K562 (cell line): ENCODE results near the gene ZMYND19. TPM values are rescaled to one million over a fixed set of nuclear protein-coding genes. Genes with fewer than 3 reads are reported as not detected.

ENCODE experiments used
- COPS2 ChIP-seq: fragments of 450-650 bp; conservative IDR thresholded peaks from 2 replicates; pipeline ENCODE4 v1.6.1; 2016; ENCODE audit warnings: mild to moderate bottlenecking, moderate library complexity
- FOXA3 ChIP-seq, 2 experiments: fragments of 450-650 bp in 1 of 2; sonication (generic) in 1 of 2; formaldehyde crosslinking; IDR thresholded peaks in 1 of 2; conservative IDR thresholded peaks in 1 of 2; 2 replicates each; pipeline versions ENCODE4 v1.4.0 to v1.8.0; 2020 to 2022; ENCODE audit warnings: mild to moderate bottlenecking in 2 of 2, missing genetic modification reagents in 1 of 2
- GABPA ChIP-seq: fragments of 200-800 bp; sonication (Bioruptor generic); conservative IDR thresholded peaks from 2 replicates; pipeline ENCODE4 v1.6.1; 2016; ENCODE audit warnings: low read depth, missing genetic modification characterization, missing compliant biosample characterization
- GTF2F1 ChIP-seq: IDR thresholded peaks from 2 replicates; pipeline ENCODE4 v1.6.1; 2011; ENCODE audit warnings: low read depth, low read length, improper control_type of control experiment
- HIVEP1 ChIP-seq: fragments of 250-450 bp; sonication (Bioruptor Pico); IDR thresholded peaks from 2 replicates; pipeline ENCODE4 v1.4.0; 2020; ENCODE audit warnings: mild to moderate bottlenecking
- HNRNPK ChIP-seq: fragments of 200-400 bp; formaldehyde crosslinking; IDR thresholded peaks from one replicate; pipeline ENCODE4 v1.6.1; 2018; ENCODE audit warnings: mild to moderate bottlenecking, low read depth, low read length; ENCODE audit not compliant: poor library complexity, severe bottlenecking
- KDM1A ChIP-seq, 2 experiments: fragments of 450-650 bp; IDR thresholded peaks; 2 replicates each; pipeline ENCODE4 v1.6.1; 2016; ENCODE audit warnings: mild to moderate bottlenecking in 2 of 2
- MCM2 ChIP-seq: fragments of 450-650 bp; IDR thresholded peaks from 2 replicates; pipeline ENCODE4 v1.6.1; 2017; ENCODE audit warnings: low read depth, mild to moderate bottlenecking
- MEF2D ChIP-seq: conservative IDR thresholded peaks from 2 replicates; pipeline ENCODE4 v1.6.1; 2016; ENCODE audit warnings: low read depth, missing genetic modification characterization, missing compliant biosample characterization
- NR2C1 ChIP-seq, 2 experiments: fragments of 450-650 bp; IDR thresholded peaks; 2 replicates each; pipeline ENCODE4 v1.6.1; 2017; ENCODE audit warnings: mild to moderate bottlenecking in 2 of 2, antibody characterized with exemption in 1 of 2, inconsistent platforms in 1 of 2, missing compliant biosample characterization in 1 of 2, missing genetic modification characterization in 1 of 2
- OTX1 ChIP-seq: fragments of 450-650 bp; formaldehyde crosslinking; IDR thresholded peaks from 2 replicates; pipeline ENCODE4 v1.4.0; 2022; ENCODE audit warnings: mild to moderate bottlenecking
- PCBP2 ChIP-seq: fragments of 200-400 bp; formaldehyde crosslinking; IDR thresholded peaks from 2 replicates; pipeline ENCODE4 v1.6.1; 2018; ENCODE audit warnings: low read length, low read depth, mild to moderate bottlenecking, moderate library complexity; ENCODE audit not compliant: poor library complexity, severe bottlenecking
- SIN3A ChIP-seq, 2 experiments: fragments of 150-350 bp in 1 of 2; IDR thresholded peaks; 2 replicates each; pipeline ENCODE4 v1.6.1; 2011 to 2016; ENCODE audit warnings: borderline replicate concordance in 2 of 2, low read depth in 2 of 2, low read length in 2 of 2, mild to moderate bottlenecking in 2 of 2, moderate library complexity in 2 of 2; ENCODE audit not compliant: control insufficient read depth in 1 of 2
- SIRT6 ChIP-seq: IDR thresholded peaks from one replicate; pipeline ENCODE4 v1.6.1; 2012; ENCODE audit warnings: low read depth, mild to moderate bottlenecking, control low read depth, inconsistent platforms, low read length, moderate library complexity
- SMAD2 ChIP-seq: fragments of 150-350 bp; IDR thresholded peaks from 2 replicates; pipeline ENCODE4 v1.6.1; 2014; ENCODE audit warnings: low read depth, mild to moderate bottlenecking, low read length
- ZNF140 ChIP-seq: fragments of 250-450 bp; sonication (Bioruptor Pico); IDR thresholded peaks from 2 replicates; pipeline ENCODE4 v1.8.0; 2021; ENCODE audit warnings: moderate library complexity, mild to moderate bottlenecking, inconsistent platforms
- ZNF253 ChIP-seq: fragments of 250-450 bp; sonication (Bioruptor Pico); conservative IDR thresholded peaks from 2 replicates; pipeline ENCODE4 v1.6.1; 2021; ENCODE audit warnings: mild to moderate bottlenecking
- ZNF3 ChIP-seq: fragments of 250-450 bp; sonication (Bioruptor Pico); IDR thresholded peaks from 2 replicates; pipeline ENCODE4 v1.5.0; 2021; ENCODE audit warnings: mild to moderate bottlenecking, moderate library complexity
- ZNF431 ChIP-seq: sonication (generic); formaldehyde crosslinking; IDR thresholded peaks from 2 replicates; pipeline ENCODE4 v1.8.0; 2022; ENCODE audit warnings: mild to moderate bottlenecking, missing genetic modification reagents
- ZNF512 ChIP-seq: IDR thresholded peaks from 2 replicates; pipeline ENCODE4 v1.6.1; 2016; ENCODE audit warnings: missing genetic modification characterization, missing compliant biosample characterization
- ZNF668 ChIP-seq: fragments of 250-450 bp; sonication (Bioruptor Pico); IDR thresholded peaks from 2 replicates; pipeline ENCODE4 v1.8.0; 2022; ENCODE audit warnings: mild to moderate bottlenecking, inconsistent platforms
- ZNF717 ChIP-seq: fragments of 250-450 bp; sonication (Bioruptor Pico); IDR thresholded peaks from 2 replicates; pipeline ENCODE4 v1.5.0; 2021
- polyA plus RNA-seq, 8 experiments: library from polyadenylated mRNA; depleted of rRNA in 4 of 8; stranded (reverse) in 5 of 8; unstranded in 3 of 8; fragments of >200 nt; fragmentation: Nextera tagmentation in 2 of 8; fragmentation: Illumina TruSeq in 1 of 8; extraction: Ambion mirVana in 2 of 8; extraction: Trizol in 1 of 8; gene quantifications; 2 replicates each; pipeline versions ENCODE4 v1.2.1 to v1.2.3, GENCODE V29; 2011 to 2014; ENCODE audit warnings: inconsistent platforms in 1 of 8, missing spikeins in 1 of 8
- total RNA-seq, 7 experiments: library from RNA; depleted of rRNA in 6 of 7; stranded (reverse); fragments of >200 nt in 6 of 7; fragmentation: Illumina TruSeq in 2 of 7; extraction: Trizol in 2 of 7; gene quantifications; 2 replicates each; pipeline versions ENCODE4 v1.2.1 to v1.2.3, GENCODE V29; 2011 to 2021; ENCODE audit warnings: low replicate concordance in 1 of 7
- TF ChIP-seq, protein P1 (sequence below): fragments of 450-650 bp; IDR thresholded peaks from 2 replicates; pipeline ENCODE4 v1.6.1; 2017; ENCODE audit warnings: antibody characterized with exemption

ZMYND19 gene
- total and polyA plus RNA-seq, 9 of the 15 experiments (the other 6 are each of a cell fraction or from before 2014, with no cell fraction given): 1.0 to 86.7 (median 44.0) TPM

DNA sequence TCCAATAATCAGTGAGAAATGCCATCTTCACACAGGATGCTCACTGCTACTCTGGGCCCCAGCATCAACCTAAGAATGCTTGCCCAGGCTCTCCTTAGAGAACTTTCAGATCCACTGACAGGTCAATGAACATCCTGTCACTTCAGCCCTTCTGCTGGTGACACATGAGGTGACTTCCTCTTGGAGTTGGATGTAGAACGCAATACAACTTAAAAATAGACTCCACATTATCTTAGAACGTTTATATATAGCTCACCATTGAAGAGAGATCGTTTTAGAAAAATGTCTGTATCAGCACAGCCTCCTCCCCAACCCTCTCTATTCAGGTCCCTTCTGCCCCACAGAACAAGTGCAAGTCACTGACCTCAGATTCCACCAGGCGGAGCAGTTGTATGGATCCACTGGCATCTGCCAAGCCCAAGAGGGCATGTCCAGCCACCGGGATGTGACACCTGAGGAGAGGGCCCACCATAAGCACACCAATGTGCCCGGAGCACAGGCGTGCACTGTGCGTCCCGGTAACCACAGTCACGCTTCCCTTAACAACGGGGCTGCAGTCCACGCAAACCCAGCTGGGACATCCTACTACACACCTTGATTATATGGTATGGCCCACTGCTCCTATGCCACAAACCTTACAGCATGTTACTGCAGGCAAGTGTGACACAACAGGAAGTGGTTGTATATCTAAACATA, 14.4 kb downstream of the ZMYND19 start (continued):
- TF ChIP-seq ZNF512 (tag) (no peak), ZNF3 (peak; percentile 89; the same call in 1 of the 2 replicates), GABPA (tag) (0 out of 2 replicates have a peak, but pooled peaks have one; percentile 41), HIVEP1 (CRISPR knock-in tag) (no peak), MEF2D (0 out of 2 replicates have a peak, but pooled peaks have one; percentile 40), ZNF253 (CRISPR knock-in tag) (no peak), SMAD2 (no peak), ZNF140 (CRISPR knock-in tag) (no peak), NR2C1 (IDR thresholded peaks at IDR 0.05) (no peak), NR2C1 (tag; IDR thresholded peaks at IDR 0.05) (no peak), ZNF431 (no peak), PCBP2 (no peak), OTX1 (CRISPR knock-in tag) (no peak), ZNF668 (CRISPR knock-in tag) (no peak), KDM1A (IDR thresholded peaks at IDR 0.05) (no peak), SIN3A (IDR thresholded peaks at IDR 0.05; ENCODE audit: borderline replicate concordance in 2 of 2, control insufficient read depth in 1 of 2, low read depth in 2 of 2, low read length in 2 of 2) (no peak), GTF2F1 (no peak), COPS2 (no peak), HNRNPK (no peak), SIRT6 (no peak), MCM2 (no peak), FOXA3 (CRISPR knock-in tag; conservative IDR thresholded peaks at IDR 0.05 in 1 of 2, IDR thresholded peaks at IDR 0.05 in 1 of 2) (0 out of 4 replicates have a peak, but pooled peaks of 1 of the 2 experiments have one; percentile 53), ZNF717 (no peak)
- TF ChIP-seq, protein P1, sequence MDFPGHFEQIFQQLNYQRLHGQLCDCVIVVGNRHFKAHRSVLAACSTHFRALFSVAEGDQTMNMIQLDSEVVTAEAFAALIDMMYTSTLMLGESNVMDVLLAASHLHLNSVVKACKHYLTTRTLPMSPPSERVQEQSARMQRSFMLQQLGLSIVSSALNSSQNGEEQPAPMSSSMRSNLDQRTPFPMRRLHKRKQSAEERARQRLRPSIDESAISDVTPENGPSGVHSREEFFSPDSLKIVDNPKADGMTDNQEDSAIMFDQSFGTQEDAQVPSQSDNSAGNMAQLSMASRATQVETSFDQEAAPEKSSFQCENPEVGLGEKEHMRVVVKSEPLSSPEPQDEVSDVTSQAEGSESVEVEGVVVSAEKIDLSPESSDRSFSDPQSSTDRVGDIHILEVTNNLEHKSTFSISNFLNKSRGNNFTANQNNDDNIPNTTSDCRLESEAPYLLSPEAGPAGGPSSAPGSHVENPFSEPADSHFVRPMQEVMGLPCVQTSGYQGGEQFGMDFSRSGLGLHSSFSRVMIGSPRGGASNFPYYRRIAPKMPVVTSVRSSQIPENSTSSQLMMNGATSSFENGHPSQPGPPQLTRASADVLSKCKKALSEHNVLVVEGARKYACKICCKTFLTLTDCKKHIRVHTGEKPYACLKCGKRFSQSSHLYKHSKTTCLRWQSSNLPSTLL: no peak
